HUES64 (cell line): ENCODE data around the gene CSF2RB.

ENCODE experiments used
- H3K27ac ChIP-seq: 2 replicates; pipeline ENCODE4 v1.7.0; 2013; ENCODE audit warnings: low read depth, low read length, inconsistent platforms
- H3K27me3 ChIP-seq: 2 replicates; pipeline ENCODE4 v1.6.1; 2013; ENCODE audit warnings: mild to moderate bottlenecking, low read length; ENCODE audit not compliant: insufficient read depth
- H3K36me3 ChIP-seq: 2 replicates; pipeline ENCODE4 v1.6.1; 2013; ENCODE audit warnings: mild to moderate bottlenecking, low read length; ENCODE audit not compliant: insufficient read depth
- H3K4me1 ChIP-seq: 2 replicates; pipeline ENCODE4 v1.6.1; 2013; ENCODE audit warnings: mild to moderate bottlenecking, low read length, moderate library complexity; ENCODE audit not compliant: insufficient read depth
- H3K4me3 ChIP-seq: 2 replicates; pipeline ENCODE4 v1.5.1; 2013; ENCODE audit warnings: mild to moderate bottlenecking, low read length, moderate library complexity
- H3K9ac ChIP-seq: 2 replicates; pipeline ENCODE4 v1.6.1; 2013; ENCODE audit warnings: mild to moderate bottlenecking, low read depth, low read length
- H3K9me3 ChIP-seq: 2 replicates; pipeline ENCODE4 v1.6.1; 2013; ENCODE audit warnings: low read depth, low read length; ENCODE audit not compliant: insufficient read depth
- WGBS: fragments of 150-250, 120-280 bp; methylation state at CpG from one replicate; pipeline ENCODE4 v1.1.7; 2013; ENCODE audit warnings: missing lambda C conversion rate; 5-methylcytosine and 5-hydroxymethylcytosine counted together

The CSF2RB gene

GRCh38 chr22:36892292-36892691, 21.1 kb upstream of the CSF2RB start:
- 23% methylated on average over 1 of the region's 2 CpGs for WGBS
- no peaks in the 10 kb centered on the region for H3K36me3 ChIP-seq
- H3K27ac ChIP-seq: no peak overlapping the region
- no peak overlapping the region for H3K9ac ChIP-seq
- H3K4me1 ChIP-seq: no peaks in the 10 kb centered on the region
- no peak overlapping the region for H3K4me3 ChIP-seq
- peaks cover 5% of the 10 kb centered on the region; the same call in 1 of the 2 replicates for H3K27me3 ChIP-seq
- H3K9me3 ChIP-seq: peaks cover 4% of the 10 kb centered on the region; the same call in 1 of the 2 replicates

- H3K9ac ChIP-seq: no peak overlapping the region
- peaks cover 4% of the 10 kb centered on the region; the same call in 1 of the 2 replicates for H3K9me3 ChIP-seq
- 92% methylated on average over 3 of the region's 3 CpGs for WGBS
- no peaks in the 10 kb centered on the region for H3K36me3 ChIP-seq
- H3K4me3 ChIP-seq: no peak overlapping the region
- H3K27ac ChIP-seq: no peak overlapping the region
- H3K4me1 ChIP-seq: no peaks in the 10 kb centered on the region
- H3K27me3 ChIP-seq: peaks cover 5% of the 10 kb centered on the region; the same call in 1 of the 2 replicates
Observed at GRCh38 chr22:36893262-36893661, 20.2 kb upstream of the CSF2RB start.

- 87% methylated on average over 1 of the region's 1 CpG for WGBS
- no peaks in the 10 kb centered on the region for H3K36me3 ChIP-seq
- H3K4me1 ChIP-seq: no peaks in the 10 kb centered on the region
- H3K27ac ChIP-seq: no peak overlapping the region
- H3K27me3 ChIP-seq: peaks cover 5% of the 10 kb centered on the region; the same call in 1 of the 2 replicates
- H3K9me3 ChIP-seq: peaks cover 4% of the 10 kb centered on the region; the same call in 1 of the 2 replicates
- H3K9ac ChIP-seq: no peak overlapping the region
- no peak overlapping the region for H3K4me3 ChIP-seq
Observed at GRCh38 chr22:36894266-36894665, 19.2 kb upstream of the CSF2RB start.

GRCh38 chr22:36897611-36898010, 15.8 kb upstream of the CSF2RB start:
- Histone ChIP-seq H3K4me3 (no peak overlapping the region), H3K9me3 (peaks cover 10% of the 10 kb centered on the region), H3K4me1 (peaks cover 14% of the 10 kb centered on the region), H3K27ac (no peak overlapping the region), H3K36me3 (no peaks in the 10 kb centered on the region), H3K9ac (no peak overlapping the region), H3K27me3 (no peaks in the 10 kb centered on the region)
- WGBS: 83% methylated on average over 3 of the region's 3 CpGs

GRCh38 chr22:36898690-36899089, 14.7 kb upstream of the CSF2RB start:
- no peak overlapping the region for H3K4me3 ChIP-seq
- H3K4me1 ChIP-seq: peaks cover 14% of the 10 kb centered on the region
- H3K36me3 ChIP-seq: no peaks in the 10 kb centered on the region
- no peaks in the 10 kb centered on the region for H3K27me3 ChIP-seq
- peaks cover 10% of the 10 kb centered on the region for H3K9me3 ChIP-seq
- H3K27ac ChIP-seq: no peak overlapping the region
- WGBS: 92% methylated on average over 4 of the region's 4 CpGs
- no peak overlapping the region for H3K9ac ChIP-seq

- H3K36me3 ChIP-seq: no peaks in the 10 kb centered on the region
- no peaks in the 10 kb centered on the region for H3K27me3 ChIP-seq
- H3K9me3 ChIP-seq: peaks cover 10% of the 10 kb centered on the region
- no peak overlapping the region for H3K9ac ChIP-seq
- H3K27ac ChIP-seq: no peak overlapping the region
- H3K4me1 ChIP-seq: peaks cover 14% of the 10 kb centered on the region
- 96% methylated on average over 1 of the region's 1 CpG for WGBS
- H3K4me3 ChIP-seq: no peak overlapping the region
Observed at GRCh38 chr22:36899498-36899897, 13.9 kb upstream of the CSF2RB start.

- 86% methylated on average over 2 of the region's 2 CpGs for WGBS
Observed at GRCh38 chr22:36900225-36900624, 13.2 kb upstream of the CSF2RB start.

GRCh38 chr22:36900880-36901279, 12.5 kb upstream of the CSF2RB start:
- H3K9me3 ChIP-seq: peaks cover 8% of the 10 kb centered on the region
- H3K4me1 ChIP-seq: peaks cover 14% of the 10 kb centered on the region
- no peaks in the 10 kb centered on the region for H3K36me3 ChIP-seq
- H3K27me3 ChIP-seq: no peaks in the 10 kb centered on the region
- no peak overlapping the region for H3K4me3 ChIP-seq
- peak overlapping the region; percentile 75; the same call in 1 of the 2 replicates for H3K27ac ChIP-seq
- no peak overlapping the region for H3K9ac ChIP-seq
- 9% methylated on average over 4 of the region's 4 CpGs for WGBS

More at GRCh38 chr22:36900225-36900624, 13.2 kb upstream of the CSF2RB start:
- H3K4me1 ChIP-seq: peaks cover 14% of the 10 kb centered on the region
- H3K9me3 ChIP-seq: peaks cover 10% of the 10 kb centered on the region
- no peak overlapping the region for H3K4me3 ChIP-seq
- H3K9ac ChIP-seq: no peak overlapping the region
- H3K27ac ChIP-seq: peak overlapping the region; percentile 75; the same call in 1 of the 2 replicates
- H3K27me3 ChIP-seq: no peaks in the 10 kb centered on the region
- no peaks in the 10 kb centered on the region for H3K36me3 ChIP-seq

GRCh38 chr22:36901411-36902142, 11.9 kb upstream of the CSF2RB start:
- Histone ChIP-seq H3K27ac (peak overlapping the region; percentile 68; the same call in 1 of the 2 replicates), H3K9me3 (peaks cover 6% of the 10 kb centered on the region; the same call in 1 of the 2 replicates), H3K27me3 (no peaks in the 10 kb centered on the region), H3K4me3 (no peak overlapping the region), H3K4me1 (peaks cover 14% of the 10 kb centered on the region), H3K9ac (no peak overlapping the region), H3K36me3 (no peaks in the 10 kb centered on the region)
- WGBS: 91% methylated on average over 13 of the region's 13 CpGs

GRCh38 chr22:36902143-36902926, 11.1 kb upstream of the CSF2RB start:
- no peak overlapping the region for H3K9ac ChIP-seq
- H3K27ac ChIP-seq: no peak overlapping the region
- H3K4me3 ChIP-seq: no peak overlapping the region
- peaks cover 14% of the 10 kb centered on the region for H3K4me1 ChIP-seq
- peaks cover 6% of the 10 kb centered on the region; the same call in 1 of the 2 replicates for H3K9me3 ChIP-seq
- H3K27me3 ChIP-seq: 0 out of 2 replicates have a peak, but pooled peaks cover 1% of the 10 kb centered on the region
- whole genome bisulfite sequencing: 96% methylated on average over 6 of the region's 8 CpGs
- no peaks in the 10 kb centered on the region for H3K36me3 ChIP-seq

GRCh38 chr22:36904260-36904880, 9.1 kb upstream of the CSF2RB start:
- H3K4me3 ChIP-seq: no peak overlapping the region
- H3K36me3 ChIP-seq: no peaks in the 10 kb centered on the region
- no peak overlapping the region for H3K27ac ChIP-seq

More at GRCh38 chr22:36904260-36904880, 9.1 kb upstream of the CSF2RB start:
- WGBS: 95% methylated on average over 6 of the region's 6 CpGs
- H3K9me3 ChIP-seq: peaks cover 6% of the 10 kb centered on the region; the same call in 1 of the 2 replicates
- peaks cover 14% of the 10 kb centered on the region for H3K4me1 ChIP-seq
- no peak overlapping the region for H3K9ac ChIP-seq
- H3K27me3 ChIP-seq: peaks cover 8% of the 10 kb centered on the region
